HG02870 (cell line): ENCODE results near the gene TSGA10IP.
"Not testable (repeated sequence)": the region's sequence is repeated elsewhere in the genome, so short reads cannot be mapped to it uniquely, and the experiment has no call there.

Source experiments
- ATAC-seq: cut with Tn5 transposase; IDR thresholded peaks from one replicate; pipeline ENCODE4 v1.9.1; 2021; ENCODE audit warnings: mild to moderate bottlenecking, moderate library complexity; ENCODE audit not compliant: unreplicated experiment

TSGA10IP gene

DNA sequence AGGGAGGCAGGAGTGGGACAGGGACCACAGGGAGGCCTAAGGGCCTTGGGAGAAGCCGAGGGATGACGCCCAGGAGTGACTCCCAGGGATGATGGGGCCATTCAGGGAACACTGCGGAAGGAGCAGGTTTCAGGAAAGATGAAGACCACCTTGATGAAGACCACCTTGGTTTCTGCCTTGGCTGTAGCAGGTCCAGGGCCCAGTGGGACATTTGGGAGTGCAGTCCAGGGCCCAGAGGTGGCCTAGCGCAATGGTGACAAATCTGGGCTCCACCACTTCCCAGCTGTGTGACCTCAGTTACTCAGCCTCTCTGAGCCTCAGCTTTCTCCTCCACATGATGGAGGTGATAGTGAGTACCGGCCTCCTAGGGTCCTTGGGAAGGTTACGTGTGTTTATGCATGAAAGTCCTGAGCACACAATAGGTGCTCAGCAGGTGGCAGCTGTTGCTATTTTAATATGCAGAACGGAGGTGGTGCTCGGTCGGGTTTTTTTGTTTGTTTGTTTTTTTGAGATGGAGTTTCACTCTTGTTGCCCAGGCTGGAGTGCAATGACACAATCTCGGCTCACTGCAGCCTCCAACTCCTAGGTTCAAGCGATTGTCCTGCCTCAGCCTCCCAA is 770 bp downstream of the TSGA10IP start:
- no peak for ATAC-seq

DNA sequence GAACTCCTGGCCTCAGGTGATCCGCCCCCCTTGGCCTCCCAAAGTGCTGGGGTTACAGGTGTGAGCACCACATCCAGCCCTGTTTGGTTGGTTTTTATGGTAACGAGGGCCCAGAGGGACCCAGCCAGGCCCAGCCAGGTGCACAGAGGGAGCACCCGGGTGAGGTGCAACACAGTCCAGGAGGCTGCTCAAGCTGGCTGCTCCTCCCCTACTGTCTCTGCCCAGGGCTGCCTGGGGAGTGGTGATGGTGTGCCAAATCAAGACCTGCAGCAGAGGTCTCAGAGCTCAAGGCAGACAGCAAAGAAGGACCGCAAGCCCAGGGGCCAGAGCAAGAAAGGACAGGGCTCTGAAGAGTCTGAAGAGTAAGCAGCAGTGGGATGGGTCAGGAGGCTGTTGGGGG is 1.4 kb downstream of the TSGA10IP start:
- ATAC-seq = no peak

DNA sequence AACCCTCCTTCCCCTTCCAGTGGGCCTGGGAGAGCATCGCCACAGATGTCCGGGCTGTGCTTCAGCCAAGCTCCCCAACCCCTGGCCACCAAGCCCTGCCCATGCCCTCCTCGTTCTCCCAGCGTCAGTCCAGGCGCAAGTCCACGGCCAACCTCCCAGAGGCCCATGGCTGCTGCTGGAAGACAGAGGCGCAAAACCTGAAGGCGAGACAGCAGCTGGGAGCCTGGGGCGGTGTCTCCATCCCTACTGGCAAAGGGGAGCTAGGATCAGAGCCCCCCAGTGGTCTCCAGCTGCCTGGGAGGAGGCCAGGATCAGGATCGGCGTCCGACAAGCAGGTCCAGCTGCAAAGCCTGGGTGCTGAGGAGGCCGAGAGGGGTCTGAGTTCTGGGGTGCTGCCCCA is 1.9 kb downstream of the TSGA10IP start:
- no peak for ATAC-seq

DNA sequence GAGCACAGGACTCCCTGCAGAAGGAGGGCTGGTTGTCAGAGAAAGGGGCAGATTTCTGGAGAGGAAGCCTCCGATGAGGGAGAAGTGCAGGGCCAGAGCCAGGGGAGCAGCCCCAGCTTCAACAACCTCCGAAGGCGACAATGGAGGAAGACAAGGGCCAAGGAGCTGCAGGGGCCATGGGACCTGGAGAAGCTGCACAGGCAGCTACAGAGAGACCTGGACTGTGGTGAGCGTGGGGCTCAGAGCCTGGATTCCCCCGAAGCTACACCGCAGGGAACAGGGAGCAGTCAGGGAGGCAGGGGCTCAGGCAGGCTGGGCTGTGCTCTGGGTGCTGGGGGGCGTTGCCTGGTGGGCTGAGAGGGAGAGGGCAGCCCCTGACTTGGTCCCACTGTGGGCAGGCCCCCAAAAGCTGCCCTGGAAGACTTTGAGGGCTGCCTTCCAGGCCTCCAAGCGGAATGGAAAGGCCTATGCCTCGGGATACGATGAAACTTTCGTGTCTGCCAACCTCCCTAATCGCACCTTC is 2.4 kb downstream of the TSGA10IP start:
- no peak for ATAC-seq

DNA sequence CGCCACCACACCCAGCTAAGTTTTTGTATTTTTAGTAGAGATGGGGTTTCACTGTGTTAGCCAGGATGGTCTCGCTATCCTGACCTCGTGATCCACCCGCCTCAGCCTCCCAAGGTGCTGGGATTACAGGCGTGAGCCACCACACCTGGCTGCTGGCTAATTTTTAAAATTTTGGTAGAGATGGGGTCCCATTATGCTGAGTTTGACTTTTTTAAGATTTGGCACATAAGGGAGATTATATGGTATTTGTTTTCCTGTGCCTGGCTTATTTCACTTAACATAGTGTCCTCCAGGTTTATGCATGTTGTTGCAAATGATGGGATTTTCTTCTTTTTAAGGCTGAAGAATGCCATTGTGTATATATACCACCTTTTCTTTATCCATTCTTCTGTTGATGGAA is 5.4 kb downstream of the TSGA10IP start:
- ATAC-seq = not testable (repeated sequence)

DNA sequence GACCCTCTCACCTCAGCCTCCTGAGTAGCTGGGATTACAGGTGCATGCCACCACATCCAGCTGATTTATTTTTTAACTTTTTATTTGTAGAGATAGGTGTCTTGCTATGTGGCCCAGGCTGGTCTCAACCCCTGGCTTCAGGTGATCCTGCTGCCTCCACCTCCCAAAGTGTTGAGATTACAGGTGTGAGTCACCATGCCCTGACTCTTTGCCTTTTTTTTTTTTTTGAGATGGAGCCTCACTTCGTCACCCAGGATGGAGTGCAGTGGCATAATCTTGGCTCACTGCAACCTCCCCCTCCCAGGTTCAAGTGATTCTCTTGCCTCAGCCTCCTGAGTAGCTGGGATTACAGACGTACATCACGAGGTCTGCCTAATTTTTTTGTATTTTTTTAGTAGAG is 6.4 kb downstream of the TSGA10IP start:
- ATAC-seq = not testable (repeated sequence)

DNA sequence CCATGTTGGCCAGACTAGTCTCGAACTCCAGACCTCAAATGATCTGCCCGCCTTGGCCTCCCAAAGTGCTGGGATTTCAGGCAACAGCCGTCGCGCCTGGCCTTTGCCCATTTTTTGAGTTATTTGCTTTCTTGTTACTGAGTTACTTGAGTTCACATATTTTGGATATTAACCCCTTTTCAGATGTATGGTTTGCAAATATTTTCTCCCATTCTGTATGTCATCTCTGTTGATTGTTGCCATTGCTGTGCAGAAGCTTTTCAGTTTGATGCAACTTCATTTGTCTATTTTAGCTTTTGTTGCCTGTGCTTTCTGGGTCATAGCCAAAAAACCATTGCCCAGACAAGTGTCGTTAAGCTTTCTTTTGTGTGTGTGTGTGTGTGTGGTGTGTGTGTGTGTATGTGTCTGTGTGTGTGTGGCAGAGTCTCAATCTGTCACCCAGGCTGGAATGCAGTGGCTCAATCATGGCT is 6.8 kb downstream of the TSGA10IP start:
- no peak for ATAC-seq

DNA sequence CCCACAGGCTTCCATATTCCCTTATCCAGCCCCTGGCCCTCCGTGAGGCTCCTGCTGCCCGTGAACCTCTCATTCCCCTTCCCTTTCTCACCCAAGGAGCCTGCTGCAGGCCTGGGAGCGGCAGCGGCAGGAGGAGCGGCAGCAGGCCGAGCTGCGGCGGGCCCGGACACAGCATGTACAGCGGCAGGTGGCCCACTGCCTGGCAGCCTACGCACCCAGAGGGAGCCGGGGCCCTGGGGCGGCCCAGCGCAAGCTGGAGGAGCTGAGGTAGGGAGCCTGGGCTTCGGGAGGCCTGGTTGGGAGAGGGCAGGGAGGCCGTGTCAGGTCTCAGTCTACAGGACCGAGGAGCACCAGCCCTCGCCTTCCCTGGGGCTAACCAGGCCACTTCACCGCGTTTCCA is 8.2 kb downstream of the TSGA10IP start:
- ATAC-seq = no peak

DNA sequence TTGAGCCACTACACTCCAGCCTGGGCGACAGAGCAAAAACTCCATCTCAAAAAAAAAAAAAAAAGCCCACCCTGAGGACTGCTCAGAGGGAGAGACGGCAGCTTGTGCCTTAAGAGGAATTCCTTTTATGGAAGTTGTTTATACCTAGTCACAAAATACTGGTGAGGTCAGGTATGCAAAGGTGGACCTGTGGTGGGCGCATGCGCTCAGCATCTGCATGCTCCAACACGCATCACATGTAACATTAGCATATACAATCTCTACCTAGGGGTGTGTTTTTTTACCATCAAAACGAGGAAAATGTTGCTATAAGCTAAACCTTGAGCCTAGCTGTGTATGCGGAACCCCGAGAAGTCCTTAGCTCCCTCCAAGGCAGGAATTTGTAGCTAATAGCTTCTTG is 9.5 kb downstream of the TSGA10IP start:
- ATAC-seq = no peak

DNA sequence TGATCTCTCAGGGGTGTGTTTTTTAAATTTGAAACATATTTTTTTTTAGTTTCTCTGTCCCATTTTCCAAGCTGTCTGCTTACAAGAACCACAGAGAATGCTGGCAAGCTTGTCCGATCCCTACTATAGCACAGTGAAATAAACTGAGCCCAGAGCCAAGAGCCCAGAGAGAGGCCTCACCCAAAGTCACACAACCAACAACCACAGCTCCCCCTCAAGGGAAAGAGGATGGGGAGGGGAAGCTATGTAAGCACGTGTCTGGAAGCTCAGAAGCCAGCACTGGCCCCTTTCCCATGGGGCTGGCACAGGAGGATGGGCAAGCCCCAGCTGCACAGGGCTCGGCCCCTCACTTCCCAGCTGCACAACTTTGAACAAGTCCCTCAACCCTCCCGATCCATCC is 13.0 kb downstream of the TSGA10IP start:
- ATAC-seq = no peak

DNA sequence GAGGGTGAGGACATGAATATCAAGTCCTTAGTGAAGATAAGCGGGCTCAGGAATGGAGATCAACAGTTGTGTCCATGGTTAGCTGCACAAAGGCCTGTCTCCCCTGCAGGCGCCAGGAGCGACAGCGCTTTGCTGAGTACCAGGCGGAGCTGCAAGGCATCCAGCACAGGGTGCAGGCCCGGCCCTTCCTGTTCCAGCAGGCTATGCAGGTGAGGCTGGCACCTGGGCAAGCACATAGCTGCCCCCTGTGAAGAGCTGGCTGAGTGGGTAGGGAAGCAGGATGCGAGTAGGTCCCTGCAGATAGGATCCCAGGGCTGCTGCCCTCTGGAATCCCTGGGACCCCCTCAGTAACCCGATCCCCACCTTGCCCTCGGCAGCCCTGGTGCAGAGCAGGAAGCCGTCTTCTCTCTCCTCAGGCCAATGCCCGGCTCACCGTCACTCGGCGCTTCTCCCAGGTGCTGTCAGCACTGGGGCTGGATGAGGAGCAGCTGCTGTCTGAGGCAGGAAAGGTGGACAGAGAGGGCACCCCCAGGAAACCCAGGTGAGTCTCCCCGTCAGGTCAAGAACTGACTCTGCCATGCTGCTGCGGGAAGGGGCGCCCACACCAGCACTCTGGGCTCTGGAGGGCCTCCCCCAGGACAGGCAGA is 13.6 kb downstream of the TSGA10IP start:
- no peak for ATAC-seq

DNA sequence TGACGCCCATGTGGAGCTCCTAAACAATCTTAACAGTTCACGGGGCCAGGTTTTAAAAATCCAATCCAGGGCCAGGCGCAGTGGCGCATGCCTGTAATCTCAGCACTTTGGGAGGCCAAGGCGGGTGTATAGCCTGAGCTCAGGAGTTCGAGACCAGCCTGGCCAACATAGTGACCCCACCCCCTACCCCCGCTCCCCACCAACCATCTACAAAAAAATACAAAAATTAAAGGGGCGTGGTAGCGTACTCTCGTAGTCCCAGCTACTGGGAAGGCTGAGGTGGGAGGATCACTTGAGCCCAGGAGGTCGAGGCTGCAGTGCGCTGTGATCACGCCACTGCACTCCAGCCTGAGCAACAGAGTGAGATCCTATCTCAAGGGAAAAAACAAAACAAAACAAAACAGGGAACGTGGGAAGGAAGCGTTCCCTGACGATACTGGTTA is 15.6 kb downstream of the TSGA10IP start:
- ATAC-seq = no peak

DNA sequence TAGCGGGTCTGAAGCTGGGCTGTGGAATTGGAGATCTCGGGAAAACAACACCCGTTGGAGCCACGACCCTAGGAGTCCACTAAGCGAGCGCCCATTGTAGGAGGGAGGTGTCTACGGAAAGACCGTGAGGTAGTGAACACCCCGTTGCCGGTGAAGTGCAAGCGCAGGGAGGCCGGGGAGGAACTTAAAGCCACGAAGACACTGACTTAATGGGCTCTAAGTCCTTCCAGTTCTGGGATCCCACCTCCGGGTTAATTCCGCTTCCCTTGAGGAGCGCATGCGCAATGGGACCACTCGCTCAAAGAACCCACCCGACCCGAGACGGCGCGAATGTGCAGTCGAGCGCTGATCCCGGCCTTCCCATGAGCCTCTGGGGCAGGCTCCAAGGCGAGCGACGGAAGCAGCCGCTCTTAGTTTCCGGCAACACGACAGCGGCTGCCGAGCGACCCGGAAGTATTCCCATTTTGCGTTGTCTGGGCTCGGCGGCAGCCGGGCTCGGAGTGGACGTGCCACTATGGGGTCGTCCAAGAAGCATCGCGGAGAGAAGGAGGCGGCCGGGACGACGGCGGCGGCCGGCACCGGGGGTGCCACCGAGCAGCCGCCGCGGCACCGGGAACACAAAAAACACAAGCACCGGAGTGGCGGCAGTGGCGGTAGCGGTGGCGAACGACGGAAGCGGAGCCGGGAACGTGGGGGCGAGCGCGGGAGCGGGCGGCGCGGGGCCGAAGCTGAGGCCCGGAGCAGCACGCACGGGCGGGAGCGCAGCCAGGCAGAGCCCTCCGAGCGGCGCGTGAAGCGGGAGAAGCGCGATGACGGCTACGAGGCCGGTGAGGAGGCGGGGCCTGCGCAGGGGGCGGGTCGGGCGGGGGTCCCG is 16.2 kb downstream of the TSGA10IP start, which contains the start of gene SART1:
TSS of gene SART1 (plus strand) at position 468 of the 874 bp plus-strand sequence. CDS start at position 515, 47 bp downstream.
- ATAC-seq = peak; percentile 70

DNA sequence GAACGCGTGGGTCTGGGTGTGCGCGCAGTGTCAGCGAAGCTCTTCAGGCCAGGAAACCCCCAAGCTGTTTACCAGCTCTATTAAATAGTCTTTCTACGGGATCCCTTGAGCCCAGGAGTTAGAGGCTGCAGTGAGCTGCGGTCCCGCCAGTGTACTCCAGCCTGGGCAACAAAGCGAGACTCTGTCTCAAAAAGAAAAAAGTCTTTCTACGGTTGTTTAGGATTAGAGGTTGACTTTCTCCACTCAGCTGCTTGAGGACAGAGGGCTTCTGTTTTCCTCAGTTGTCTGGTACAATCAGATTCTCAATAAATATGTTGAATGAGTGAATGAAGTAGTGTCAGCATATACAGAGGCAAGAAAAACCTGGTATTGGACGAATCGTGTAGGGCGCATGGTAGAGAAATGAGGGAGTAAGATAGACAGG is 16.9 kb downstream of the TSGA10IP start:
- ATAC-seq = no peak

DNA sequence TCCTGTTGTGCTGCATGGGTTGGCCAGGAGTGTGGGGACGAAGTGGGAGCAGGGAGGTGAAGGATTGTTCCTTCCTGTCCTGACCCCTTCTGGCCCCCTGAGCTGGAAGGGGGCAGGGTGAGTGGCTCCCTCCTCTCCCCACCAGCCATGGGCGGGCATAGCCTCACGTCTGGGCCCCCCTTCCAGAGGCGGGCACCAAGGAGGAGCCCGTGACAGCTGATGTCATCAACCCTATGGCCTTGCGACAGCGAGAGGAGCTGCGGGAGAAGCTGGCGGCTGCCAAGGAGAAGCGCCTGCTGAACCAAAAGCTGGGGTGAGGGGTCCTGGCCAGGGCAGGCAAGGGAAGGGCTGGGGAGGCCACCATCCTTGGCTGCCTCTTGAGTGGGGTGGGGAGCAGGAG is 19.6 kb downstream of the TSGA10IP start:
- no peak for ATAC-seq

DNA sequence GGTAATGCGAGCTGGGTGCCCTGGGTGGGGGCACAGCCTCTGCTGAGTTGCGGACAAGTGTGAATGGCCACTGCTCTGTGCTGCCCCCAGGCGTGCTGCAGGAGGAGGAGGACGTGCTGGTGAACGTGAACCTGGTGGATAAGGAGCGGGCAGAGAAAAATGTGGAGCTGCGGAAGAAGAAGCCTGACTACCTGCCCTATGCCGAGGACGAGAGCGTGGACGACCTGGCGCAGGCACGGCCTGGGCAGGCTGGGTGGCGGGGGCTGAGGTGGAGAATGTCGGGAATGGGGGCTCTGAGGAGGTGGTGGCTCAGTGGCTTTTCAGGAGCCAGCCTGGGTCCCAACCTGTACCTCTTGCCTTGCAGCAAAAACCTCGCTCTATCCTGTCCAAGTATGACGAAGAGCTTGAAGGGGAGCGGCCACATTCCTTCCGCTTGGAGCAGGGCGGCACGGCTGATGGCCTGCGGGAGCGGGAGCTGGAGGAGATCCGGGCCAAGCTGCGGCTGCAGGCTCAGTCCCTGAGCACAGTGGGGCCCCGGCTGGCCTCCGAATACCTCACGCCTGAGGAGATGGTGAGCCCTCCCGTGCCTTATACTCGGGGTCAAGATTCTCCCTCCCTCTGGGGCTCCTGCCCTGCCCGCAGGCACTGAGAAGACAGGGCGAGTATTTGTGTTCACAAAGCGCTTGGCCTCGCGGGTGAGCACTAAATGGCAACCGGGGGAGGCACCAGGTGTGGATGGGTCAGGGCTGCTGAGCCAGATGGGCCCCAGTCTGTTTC is 20.9 kb downstream of the TSGA10IP start:
- no peak for ATAC-seq

DNA sequence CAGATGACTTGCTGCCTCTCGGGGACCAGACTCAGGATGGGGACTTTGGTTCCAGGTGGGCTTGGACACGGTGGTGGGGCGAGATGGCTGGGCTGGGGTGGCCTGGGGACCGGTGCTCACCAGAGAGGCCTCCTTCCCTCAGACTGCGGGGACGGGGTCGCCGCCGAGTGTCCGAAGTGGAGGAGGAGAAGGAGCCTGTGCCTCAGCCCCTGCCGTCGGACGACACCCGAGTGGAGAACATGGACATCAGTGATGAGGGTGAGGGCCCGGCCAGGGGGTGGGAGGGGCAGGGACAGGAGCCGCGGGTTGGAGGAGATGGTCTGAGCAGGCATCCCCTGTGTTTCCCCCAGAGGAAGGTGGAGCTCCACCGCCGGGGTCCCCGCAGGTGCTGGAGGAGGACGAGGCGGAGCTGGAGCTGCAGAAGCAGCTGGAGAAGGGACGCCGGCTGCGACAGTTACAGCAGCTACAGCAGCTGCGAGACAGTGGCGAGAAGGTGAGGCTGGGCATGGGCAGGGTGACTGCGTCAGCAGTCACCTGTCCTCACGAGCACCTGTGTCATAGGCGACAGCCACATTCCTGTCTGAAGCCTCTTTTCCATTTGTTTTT is 22.2 kb downstream of the TSGA10IP start:
- ATAC-seq = no peak

DNA sequence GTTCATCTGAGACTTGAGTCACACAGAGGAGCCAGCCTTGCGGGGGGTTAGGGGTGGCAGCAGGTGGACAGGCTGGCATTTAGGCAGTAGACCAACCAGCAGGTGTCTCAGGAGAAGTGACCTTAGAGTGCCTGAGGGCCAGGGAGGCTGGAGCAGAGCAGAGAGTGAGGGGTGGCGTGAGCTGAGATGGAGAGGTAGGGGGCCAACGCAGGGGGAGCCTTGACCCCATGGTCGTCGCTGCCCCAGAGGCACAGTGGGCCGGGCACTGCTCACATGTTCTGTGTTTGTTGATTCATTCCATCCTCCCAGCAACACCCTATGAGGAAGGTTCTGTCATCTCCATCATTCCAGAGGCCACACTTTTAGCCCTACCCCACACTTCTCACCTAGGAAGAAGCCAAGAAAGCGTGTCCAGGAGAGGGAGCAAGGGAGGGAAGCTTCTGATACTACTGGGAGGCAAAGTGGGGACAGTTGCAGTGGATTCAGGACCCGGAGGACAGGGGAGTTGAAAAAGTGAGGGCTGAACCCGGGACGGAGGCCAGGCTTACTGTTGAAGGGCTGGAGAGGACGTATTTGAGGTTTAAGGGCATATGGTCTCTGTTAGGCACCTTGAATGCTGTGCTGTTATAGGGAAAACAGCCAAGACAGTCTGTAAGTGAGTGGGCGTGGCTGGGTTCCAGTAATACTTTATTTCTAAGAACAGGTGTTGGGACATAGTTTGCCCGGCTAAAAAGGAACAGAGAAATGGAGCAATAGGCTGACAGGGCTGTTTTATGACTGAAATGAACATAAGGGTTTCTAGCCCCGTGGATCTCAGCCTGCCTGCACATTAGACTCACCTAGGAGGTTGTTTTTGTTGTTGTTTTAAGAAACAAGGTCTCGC is 23.6 kb downstream of the TSGA10IP start:
- ATAC-seq = no peak

DNA sequence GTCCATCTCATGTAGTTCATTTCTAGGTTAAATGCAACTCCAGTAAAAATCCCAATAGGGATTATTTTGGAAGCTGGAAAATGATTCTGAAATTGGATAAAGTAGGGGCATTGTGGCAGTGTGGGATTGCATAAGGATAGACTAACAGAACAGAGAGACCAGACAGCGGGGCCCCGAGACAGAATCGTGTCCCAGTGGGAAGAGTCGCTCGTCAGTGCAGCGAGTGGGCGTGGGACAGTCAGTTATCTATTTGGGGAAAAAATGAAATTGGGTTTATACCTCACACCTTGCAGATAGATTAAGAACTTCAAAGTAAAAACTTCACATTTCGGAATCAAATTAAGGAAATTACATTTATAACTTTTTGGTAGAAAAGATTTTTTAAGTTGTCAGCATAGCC is 26.8 kb downstream of the TSGA10IP start:
- no peak for ATAC-seq
